D721Med (cell line): Measurements from ENCODE around the gene SH3BP4.

Source experiments
- DNase-seq: peaks from one replicate; pipeline ENCODE4 v3.0.0; 2011; ENCODE audit warnings: low spot score; ENCODE audit not compliant: insufficient read length
- FAIRE-seq: peaks from 2 replicates; lab custom pipeline; 2011; peaks lifted over from hg19 to GRCh38; lab: Jason Lieb, UNC
- TF ChIP-seq, protein P1 (sequence below): IDR thresholded peaks from 2 replicates; pipeline ENCODE4 v1.5.1; 2012; ENCODE audit warnings: mild to moderate bottlenecking, control low read depth; ENCODE audit not compliant: insufficient read depth; ENCODE audit errors: missing control alignments

SH3BP4 gene

DNA sequence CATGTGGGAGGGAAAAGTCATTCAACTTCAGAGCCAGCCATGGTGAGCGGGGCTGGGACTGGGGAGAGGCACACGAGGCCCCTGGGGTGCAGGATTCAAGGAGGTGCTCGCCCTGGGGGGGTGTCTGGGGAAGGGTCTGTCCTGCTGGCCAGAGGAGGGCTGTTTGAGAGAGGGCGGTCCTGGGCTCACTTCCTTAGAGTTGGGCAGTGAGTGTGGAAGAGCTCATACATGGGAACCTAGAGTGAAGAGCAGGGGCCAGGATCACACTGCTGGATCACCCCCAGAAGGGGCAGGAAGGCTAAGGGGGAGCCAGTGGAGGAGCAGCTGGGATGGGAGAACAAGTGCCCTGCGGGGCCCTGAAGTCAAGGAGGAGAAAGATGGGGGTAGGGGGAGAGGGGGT lies 6.5 kb downstream of the SH3BP4 start:
- TF ChIP-seq, protein P1, sequence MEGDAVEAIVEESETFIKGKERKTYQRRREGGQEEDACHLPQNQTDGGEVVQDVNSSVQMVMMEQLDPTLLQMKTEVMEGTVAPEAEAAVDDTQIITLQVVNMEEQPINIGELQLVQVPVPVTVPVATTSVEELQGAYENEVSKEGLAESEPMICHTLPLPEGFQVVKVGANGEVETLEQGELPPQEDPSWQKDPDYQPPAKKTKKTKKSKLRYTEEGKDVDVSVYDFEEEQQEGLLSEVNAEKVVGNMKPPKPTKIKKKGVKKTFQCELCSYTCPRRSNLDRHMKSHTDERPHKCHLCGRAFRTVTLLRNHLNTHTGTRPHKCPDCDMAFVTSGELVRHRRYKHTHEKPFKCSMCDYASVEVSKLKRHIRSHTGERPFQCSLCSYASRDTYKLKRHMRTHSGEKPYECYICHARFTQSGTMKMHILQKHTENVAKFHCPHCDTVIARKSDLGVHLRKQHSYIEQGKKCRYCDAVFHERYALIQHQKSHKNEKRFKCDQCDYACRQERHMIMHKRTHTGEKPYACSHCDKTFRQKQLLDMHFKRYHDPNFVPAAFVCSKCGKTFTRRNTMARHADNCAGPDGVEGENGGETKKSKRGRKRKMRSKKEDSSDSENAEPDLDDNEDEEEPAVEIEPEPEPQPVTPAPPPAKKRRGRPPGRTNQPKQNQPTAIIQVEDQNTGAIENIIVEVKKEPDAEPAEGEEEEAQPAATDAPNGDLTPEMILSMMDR, result no peak
- no peak for DNase-seq
- FAIRE-seq, result no peak

DNA sequence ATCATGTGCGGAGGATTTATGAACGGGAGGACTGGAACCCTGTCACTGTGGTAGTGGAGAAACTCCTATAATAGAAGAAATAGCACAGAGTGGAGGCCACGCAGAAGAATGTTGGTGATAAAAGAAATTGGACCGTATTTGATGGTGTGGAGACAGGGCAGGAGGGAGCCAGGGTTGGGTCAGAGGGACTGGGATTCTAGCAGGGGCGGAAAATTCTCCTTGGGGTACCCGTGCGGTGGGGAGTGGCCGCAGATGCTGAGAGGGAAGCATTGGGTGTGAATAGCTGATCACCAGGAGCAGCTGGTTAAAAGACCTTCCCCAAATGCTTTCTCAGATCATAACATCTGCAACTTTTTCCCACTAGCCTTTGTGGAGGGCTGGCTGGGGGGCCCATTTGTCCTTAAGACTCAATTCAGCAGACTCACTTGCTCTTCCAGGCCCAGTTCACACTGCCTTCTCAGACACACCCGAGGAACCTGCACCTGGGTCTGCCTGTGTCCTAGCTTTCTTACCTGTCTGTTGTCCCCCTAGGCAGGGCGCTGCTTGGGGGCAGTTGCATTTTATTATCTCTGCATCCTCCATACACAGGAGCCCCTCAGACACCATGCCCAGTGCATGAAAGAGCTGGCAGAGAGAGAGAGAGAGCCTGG lies 7.1 kb downstream of the SH3BP4 start:
- TF ChIP-seq, protein P1, result no peak
- DNase-seq (no peak), FAIRE-seq (no peak)

DNA sequence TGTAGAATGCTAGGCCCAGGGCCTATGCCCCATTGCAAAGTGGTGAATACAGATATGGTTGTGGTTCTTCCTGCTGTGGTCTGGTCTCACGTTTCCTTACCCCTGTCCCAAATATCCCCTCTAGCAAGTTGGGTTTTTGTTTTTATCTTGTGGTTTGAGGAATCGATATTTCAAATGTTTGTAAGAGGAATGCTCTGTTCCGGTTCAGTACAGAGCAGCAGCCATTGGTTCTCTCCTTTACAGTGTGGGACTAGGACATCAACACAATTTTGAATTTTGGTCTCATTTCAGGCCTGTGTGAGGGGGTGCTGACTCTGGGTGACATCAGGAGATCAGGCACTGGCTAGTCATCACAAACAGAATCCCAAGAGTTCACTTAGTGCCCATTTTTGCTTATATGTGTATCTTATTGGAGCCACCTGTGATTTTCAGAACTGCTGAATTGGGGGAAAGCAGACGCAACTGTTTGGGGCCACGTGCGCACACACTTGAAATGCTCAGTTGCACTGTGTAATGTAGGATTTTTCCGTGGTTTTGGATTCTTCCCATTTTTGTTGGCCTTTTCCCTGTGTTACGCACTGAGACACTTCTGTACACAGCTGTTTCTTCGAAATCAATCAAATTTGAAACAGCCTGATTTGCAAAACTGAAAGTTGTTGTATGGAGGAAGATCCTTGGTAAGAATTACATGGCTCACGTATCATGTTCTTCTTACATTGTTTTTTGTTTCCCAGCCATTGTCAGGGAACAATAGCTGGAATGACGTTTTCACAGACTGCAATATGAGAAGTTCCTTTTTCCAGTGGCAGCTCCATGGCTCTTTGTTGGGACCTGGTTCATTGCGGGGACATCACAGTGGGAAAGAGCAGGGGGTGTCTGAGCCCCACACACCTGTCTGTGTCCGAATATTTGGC lies 8.6 kb downstream of the SH3BP4 start:
- FAIRE-seq (no peak), DNase-seq (no peak)
- TF ChIP-seq, protein P1, result no peak

DNA sequence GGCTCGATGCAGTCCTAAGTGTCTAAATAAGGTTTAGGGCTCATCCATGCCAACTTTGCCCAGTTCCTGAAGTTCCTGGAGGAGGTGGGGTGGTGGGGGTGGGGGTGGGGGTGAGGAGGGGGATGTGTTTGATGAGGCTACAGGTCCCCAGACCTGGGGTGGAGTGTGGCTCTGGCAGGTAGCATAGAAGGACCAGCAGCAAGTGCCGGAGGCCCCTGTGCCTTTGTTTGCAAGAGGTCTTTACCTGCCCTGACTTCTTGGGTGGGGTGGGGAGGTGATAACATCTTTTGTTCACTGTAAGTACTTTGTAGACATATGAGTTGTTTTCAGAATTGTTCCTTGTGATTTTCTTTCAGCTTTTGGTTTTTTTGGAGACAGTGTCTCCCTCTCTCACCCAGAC lies 10.0 kb downstream of the SH3BP4 start:
- DNase-seq (no peak), FAIRE-seq (no peak)
- TF ChIP-seq, protein P1, result no peak

DNA sequence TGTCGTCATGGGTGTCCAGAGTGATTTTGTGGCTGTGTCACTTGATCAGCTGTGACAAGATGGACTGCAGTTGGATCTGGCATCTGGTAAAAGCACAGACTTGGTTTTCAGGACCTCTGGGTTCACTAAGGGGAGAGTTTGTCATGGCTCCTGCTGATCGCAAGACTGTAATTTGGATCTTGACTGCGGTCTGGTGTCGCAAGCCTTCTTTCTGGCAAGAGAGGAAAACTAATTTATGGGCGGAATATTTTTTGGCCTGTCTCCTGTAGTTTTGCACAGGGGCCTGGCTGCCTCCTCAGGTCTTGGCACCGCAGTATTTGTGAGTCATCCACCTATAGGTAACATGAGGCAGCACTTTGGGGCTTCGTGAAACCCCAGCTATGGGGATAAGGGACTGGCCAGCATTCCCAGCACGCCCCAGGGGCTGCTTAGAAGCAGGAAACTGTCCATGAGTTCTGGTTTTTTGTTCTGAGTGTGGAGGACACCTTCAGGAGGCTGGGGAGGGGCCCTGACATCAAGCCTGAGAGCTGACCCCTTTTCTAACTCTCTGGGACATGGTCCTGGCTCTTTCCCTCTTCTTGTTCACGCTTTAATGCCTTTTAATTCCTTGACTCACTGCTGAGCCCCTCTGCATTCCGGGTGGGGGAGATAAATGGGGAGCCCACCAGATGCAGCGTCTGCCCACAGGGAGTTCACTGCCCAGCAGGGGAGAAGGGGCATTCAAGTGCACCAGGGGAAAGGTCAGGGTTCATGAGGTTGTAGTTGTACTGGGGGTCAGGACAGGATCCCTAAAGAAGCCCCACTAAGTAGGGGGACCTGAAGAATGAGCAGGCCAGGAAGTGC lies 12.2 kb downstream of the SH3BP4 start:
- FAIRE-seq (no peak), DNase-seq (no peak)
- TF ChIP-seq, protein P1, result no peak

DNA sequence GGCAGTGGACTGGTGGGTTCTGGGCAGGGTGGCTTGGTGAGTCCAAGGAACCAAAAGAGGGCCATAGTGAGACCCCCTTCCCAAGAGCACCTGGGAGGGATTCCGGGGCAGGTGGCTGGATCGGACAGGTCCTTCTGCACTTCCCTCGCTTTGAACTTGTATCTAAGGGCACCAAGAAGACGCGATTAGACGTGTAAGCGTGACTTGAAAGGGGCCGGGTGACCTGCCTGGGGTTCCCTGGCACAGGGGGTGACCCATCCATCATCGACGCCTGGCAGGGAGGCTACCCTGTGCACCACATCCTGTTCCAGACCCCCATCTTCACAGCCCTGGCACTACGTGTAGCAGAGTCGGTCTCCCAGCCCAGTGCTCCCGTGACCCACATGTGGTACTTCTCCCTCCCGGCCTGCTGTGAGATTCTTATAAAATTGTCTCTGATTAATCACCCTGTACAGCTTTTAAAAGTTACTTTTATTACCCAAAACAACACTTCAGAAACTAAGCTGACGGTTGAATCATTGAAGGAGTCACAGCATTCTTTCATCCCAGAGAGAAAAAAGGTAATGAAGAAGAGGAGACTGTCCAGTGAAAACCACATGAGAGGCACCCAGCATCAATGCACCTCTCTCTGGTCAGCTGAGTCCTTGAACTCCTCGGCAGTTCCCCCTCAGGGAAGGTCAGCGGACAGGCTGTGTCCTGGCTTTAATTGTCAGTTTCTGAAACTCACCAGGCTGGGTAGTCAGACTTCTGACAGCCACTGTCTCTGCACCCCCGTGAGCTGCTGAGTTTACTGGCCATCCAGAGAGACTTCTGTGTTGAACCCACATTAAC lies 13.0 kb downstream of the SH3BP4 start:
- TF ChIP-seq, protein P1, result no peak
- DNase-seq, result no peak
- no peak for FAIRE-seq
